ENCODE measurements around the gene TMEM256.
A peak's percentile ranks its signal among the peaks of the same experiment; 100 is the strongest.

Gene TMEM256

GRCh38 chr17:7438656-7439460, 35.0 kb upstream of the TMEM256 start:
- no peak overlapping the region for H3K27ac Mint-ChIP-seq (ENCODE audit: low read depth)
- peaks cover 19% of the 10 kb centered on the region for H3K36me3 Mint-ChIP-seq (ENCODE audit: insufficient read depth)
- DNase-seq (ENCODE audit: low spot score in 2 of 2) (no peak), ATAC-seq (replicated peaks; ENCODE audit: extremely low read depth, poor library complexity, severe bottlenecking) (no peak)
- no peaks in the 10 kb centered on the region for H3K9me3 Mint-ChIP-seq
- H3K4me3 Mint-ChIP-seq = peak overlapping the region; percentile 95
- H3K27me3 Mint-ChIP-seq = peaks cover 59% of the 10 kb centered on the region
- peaks cover 40% of the 10 kb centered on the region for H3K4me1 Mint-ChIP-seq

DNA sequence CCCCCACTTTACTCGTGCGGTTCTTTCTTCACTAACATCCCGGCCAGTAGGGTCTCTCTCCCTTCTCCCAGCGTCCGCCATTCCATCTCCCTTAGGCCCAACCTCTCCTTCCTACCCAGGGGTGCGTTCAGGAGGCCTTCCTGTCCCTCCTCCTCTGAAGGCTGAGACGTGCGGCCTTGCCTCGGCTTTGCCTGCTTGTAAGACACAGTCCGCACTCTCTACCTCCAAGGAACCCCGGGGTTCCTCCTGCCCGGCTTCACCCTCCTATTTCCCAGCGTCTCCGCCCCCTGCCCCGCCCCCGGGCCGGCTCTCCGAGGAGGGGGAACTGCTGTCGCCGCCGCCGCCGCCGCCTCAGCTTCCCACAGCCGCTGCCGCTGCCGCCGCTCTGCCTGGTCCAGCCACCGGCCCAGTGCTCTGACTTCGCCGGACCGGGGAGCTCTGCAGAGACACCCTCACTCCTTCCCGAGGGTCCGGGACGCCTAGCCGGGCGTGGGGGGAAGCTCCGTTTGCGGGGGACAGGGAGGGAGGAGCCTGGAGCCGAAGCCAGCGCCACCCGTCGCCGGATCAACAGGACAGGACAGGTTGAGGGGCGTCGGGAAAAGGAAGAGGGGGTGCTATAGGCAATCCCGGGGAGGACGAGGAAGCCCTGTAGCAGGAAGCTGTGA, 34.2 kb upstream of the TMEM256 start:
- DNase-seq (ENCODE audit: low spot score in 2 of 2) = no peak
- peaks cover 40% of the 10 kb centered on the region for H3K4me1 Mint-ChIP-seq

DNA sequence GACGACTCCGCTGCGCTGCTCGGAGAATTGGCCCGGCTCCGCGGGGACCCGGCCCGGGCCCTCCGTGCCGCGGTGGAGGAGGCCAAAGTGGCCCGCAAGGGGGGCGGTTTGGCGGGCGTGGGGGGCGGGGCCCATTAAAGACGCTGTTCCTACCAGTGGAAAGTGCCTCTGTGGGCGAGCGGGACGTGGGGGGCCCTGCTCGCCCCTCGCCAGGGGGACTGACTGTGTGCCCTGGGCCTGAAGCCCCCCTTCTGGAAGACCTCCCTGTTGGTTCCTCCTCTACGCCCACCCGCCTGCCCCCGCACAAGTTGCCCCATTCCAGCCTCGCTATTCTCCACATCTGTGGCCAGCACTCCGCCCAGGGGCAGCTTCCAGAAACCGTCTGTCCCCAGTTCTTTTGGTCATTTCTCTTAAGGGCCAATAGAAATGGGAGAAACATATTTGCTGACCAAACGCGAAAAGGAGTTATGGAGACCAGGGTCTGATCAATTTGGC, 33.5 kb upstream of the TMEM256 start:
- H3K9me3 Mint-ChIP-seq = no peaks in the 10 kb centered on the region
- DNase-seq (ENCODE audit: low spot score in 2 of 2) = no peak
- H3K4me1 Mint-ChIP-seq = peaks cover 40% of the 10 kb centered on the region
- H3K4me3 Mint-ChIP-seq = peak overlapping the region; percentile 95
- H3K27ac Mint-ChIP-seq (ENCODE audit: low read depth) = peak overlapping the region; percentile 89
- peaks cover 45% of the 10 kb centered on the region for H3K27me3 Mint-ChIP-seq
- H3K36me3 Mint-ChIP-seq (ENCODE audit: insufficient read depth) = peaks cover 19% of the 10 kb centered on the region
- ATAC-seq (replicated peaks; ENCODE audit: extremely low read depth, poor library complexity, severe bottlenecking) = no peak

More for the DNA sequence above, 34.2 kb upstream of the TMEM256 start:
- H3K36me3 Mint-ChIP-seq (ENCODE audit: insufficient read depth) = peaks cover 19% of the 10 kb centered on the region
- peak overlapping the region; percentile 95 for H3K4me3 Mint-ChIP-seq
- ATAC-seq (replicated peaks; ENCODE audit: extremely low read depth, poor library complexity, severe bottlenecking) = no peak
- peaks cover 52% of the 10 kb centered on the region for H3K27me3 Mint-ChIP-seq
- no peak overlapping the region for H3K27ac Mint-ChIP-seq (ENCODE audit: low read depth)
- no peaks in the 10 kb centered on the region for H3K9me3 Mint-ChIP-seq

DNA sequence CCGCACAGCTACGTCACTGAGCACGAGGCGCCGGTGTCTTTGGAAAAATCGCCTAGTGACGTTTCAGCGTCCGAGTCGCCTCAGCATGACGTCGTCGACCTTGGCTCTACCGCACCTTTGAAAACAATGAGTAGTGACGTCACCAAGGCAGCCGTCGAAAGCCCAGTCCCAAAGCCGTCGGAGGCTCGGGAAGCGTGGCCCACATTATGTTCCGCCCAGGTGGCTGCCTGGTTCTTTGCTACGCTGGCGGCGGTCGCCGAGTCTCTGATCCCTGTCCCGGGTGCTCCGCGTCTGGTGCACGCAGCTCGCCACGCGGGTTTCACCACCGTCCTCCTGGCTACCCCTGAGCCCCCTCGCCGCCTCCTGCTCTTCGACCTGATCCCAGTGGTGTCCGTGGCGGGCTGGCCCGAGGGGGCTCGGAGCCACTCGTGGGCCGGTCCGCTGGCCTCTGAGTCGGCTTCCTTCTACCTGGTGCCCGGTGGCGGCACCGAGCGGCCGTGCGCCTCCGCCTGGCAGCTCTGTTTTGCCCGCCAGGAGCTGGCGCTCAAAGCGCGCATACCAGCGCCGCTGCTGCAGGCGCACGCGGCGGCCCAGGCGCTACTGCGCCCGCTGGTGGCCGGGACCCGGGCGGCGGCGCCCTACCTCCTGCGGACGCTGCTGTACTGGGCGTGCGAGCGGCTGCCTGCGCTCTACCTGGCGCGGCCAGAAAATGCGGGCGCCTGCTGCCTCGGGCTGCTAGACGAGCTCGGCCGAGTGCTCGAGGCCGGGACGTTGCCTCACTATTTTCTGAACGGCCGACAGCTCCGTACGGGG, 32.9 kb upstream of the TMEM256 start:
- DNase-seq (ENCODE audit: low spot score in 2 of 2) (peak; percentile 69 to 74), ATAC-seq (replicated peaks; ENCODE audit: extremely low read depth, poor library complexity, severe bottlenecking) (peak; percentile 65)
- H3K36me3 Mint-ChIP-seq (ENCODE audit: insufficient read depth) = peaks cover 19% of the 10 kb centered on the region
- H3K4me3 Mint-ChIP-seq = peak overlapping the region; percentile 95
- peak overlapping the region; percentile 89 for H3K27ac Mint-ChIP-seq (ENCODE audit: low read depth)
- peaks cover 39% of the 10 kb centered on the region for H3K27me3 Mint-ChIP-seq
- H3K4me1 Mint-ChIP-seq = peaks cover 40% of the 10 kb centered on the region
- no peaks in the 10 kb centered on the region for H3K9me3 Mint-ChIP-seq

- peaks cover 40% of the 10 kb centered on the region for H3K4me1 Mint-ChIP-seq
- peak overlapping the region; percentile 95 for H3K4me3 Mint-ChIP-seq
- H3K9me3 Mint-ChIP-seq = no peaks in the 10 kb centered on the region
- ATAC-seq (replicated peaks; ENCODE audit: extremely low read depth, poor library complexity, severe bottlenecking) (peak; percentile 29), DNase-seq (ENCODE audit: low spot score in 2 of 2) (no peak)
- peaks cover 19% of the 10 kb centered on the region for H3K36me3 Mint-ChIP-seq (ENCODE audit: insufficient read depth)
- H3K27me3 Mint-ChIP-seq = peaks cover 30% of the 10 kb centered on the region
- peak overlapping the region; percentile 89 for H3K27ac Mint-ChIP-seq (ENCODE audit: low read depth)
Observed at GRCh38 chr17:7435676-7436555, 32.0 kb upstream of the TMEM256 start.

DNA sequence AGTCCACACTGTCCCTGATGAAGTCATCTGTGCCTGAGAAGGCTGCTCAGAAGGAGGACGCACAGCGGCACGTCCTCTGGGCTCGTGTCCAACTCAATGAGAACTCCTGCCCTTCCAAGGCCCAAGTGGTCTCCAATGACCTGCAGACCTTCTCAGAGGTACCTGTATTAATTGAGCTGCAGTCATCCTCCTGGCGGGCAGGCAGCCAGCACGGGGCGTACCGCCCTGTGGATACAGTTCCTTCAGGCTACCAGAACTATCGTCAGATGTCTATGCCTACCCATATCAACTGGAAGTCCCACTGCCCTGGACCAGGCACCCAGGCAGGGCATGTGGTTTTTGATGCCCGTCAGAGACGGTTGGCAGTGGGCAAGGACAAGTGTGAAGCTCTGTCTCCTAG, 28.4 kb upstream of the TMEM256 start:
- DNase-seq (ENCODE audit: low spot score in 2 of 2) (no peak), ATAC-seq (replicated peaks; ENCODE audit: extremely low read depth, poor library complexity, severe bottlenecking) (no peak)
- H3K4me1 Mint-ChIP-seq = peaks cover 13% of the 10 kb centered on the region
- H3K27me3 Mint-ChIP-seq = no peaks in the 10 kb centered on the region
- no peak overlapping the region for H3K27ac Mint-ChIP-seq (ENCODE audit: low read depth)
- peaks cover 14% of the 10 kb centered on the region for H3K36me3 Mint-ChIP-seq (ENCODE audit: insufficient read depth)
- H3K9me3 Mint-ChIP-seq = no peaks in the 10 kb centered on the region
- H3K4me3 Mint-ChIP-seq = no peak overlapping the region

DNA sequence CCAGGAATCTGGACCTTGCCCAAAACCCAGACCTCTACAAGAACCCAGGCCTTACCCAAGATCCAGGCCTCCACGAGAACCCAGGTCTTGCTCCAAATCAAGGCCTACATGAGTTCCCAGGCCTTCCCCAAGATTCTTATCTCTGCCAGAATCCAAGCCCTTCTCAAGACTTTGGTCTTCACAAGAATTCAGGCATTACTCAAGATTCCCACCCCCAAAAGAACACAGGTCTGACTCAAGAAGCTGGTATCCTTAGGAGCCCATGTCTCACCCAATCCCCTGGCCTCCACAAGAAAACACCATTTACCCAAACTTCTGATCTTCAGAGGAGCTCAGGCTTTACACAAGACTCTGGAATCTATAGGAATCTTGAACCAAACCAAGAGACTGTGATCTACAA, 27.3 kb upstream of the TMEM256 start:
- ATAC-seq (replicated peaks; ENCODE audit: extremely low read depth, poor library complexity, severe bottlenecking) = no peak
- no peak for DNase-seq (ENCODE audit: low spot score in 2 of 2)
- no peaks in the 10 kb centered on the region for H3K9me3 Mint-ChIP-seq
- H3K27ac Mint-ChIP-seq (ENCODE audit: low read depth) = no peak overlapping the region
- H3K27me3 Mint-ChIP-seq = no peaks in the 10 kb centered on the region
- H3K36me3 Mint-ChIP-seq (ENCODE audit: insufficient read depth) = peaks cover 8% of the 10 kb centered on the region
- no peak overlapping the region for H3K4me3 Mint-ChIP-seq
- peaks cover 4% of the 10 kb centered on the region for H3K4me1 Mint-ChIP-seq

DNA sequence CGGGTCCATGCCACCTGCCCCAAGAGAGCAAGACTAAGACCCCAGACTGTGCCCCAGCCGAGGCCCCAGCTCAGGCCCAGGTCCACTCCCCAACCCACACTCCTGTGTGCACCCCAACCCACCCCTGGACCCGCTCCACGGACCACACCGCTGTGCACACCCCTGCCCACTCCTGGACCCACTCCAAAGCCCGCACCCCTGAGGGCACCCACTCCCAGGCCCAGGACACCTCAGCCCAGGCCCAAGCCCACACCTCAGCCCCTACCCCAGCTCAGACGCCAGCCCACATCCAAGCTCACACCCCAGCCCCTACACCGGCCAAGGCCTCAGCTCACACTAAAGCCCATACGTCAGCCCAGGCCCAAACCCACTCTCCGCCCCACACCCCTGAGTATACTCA, 25.8 kb upstream of the TMEM256 start:
- Mint-ChIP-seq H3K4me1 (no peaks in the 10 kb centered on the region), H3K36me3 (ENCODE audit: insufficient read depth) (peaks cover 4% of the 10 kb centered on the region), H3K27ac (ENCODE audit: low read depth) (no peak overlapping the region), H3K27me3 (no peaks in the 10 kb centered on the region), H3K4me3 (no peak overlapping the region), H3K9me3 (no peaks in the 10 kb centered on the region)
- DNase-seq (ENCODE audit: low spot score in 2 of 2) (no peak), ATAC-seq (replicated peaks; ENCODE audit: extremely low read depth, poor library complexity, severe bottlenecking) (no peak)

GRCh38 chr17:7428557-7428956, 24.7 kb upstream of the TMEM256 start, which contains the start of gene SPEM3:
SPEM3 (plus strand) TSS chr17:7428857; CDS start chr17:7428903, 46 bp downstream.
- Mint-ChIP-seq H3K9me3 (no peaks in the 10 kb centered on the region), H3K27ac (ENCODE audit: low read depth) (no peak within 1 kb of the TSS), H3K27me3 (no peaks in the 10 kb centered on the region)

GRCh38 chr17:7427549-7427948, 23.7 kb upstream of the TMEM256 start:
- H3K9me3 Mint-ChIP-seq = no peaks in the 10 kb centered on the region
- H3K4me1 Mint-ChIP-seq = no peaks in the 10 kb centered on the region
- peaks cover 4% of the 10 kb centered on the region for H3K36me3 Mint-ChIP-seq (ENCODE audit: insufficient read depth)
- no peak for ATAC-seq (replicated peaks; ENCODE audit: extremely low read depth, poor library complexity, severe bottlenecking)
- no peak overlapping the region for H3K4me3 Mint-ChIP-seq
- no peak overlapping the region for H3K27ac Mint-ChIP-seq (ENCODE audit: low read depth)
- H3K27me3 Mint-ChIP-seq = no peaks in the 10 kb centered on the region
- no peak for DNase-seq (ENCODE audit: low spot score in 2 of 2)

More at GRCh38 chr17:7428557-7428956, 24.7 kb upstream of the TMEM256 start, which contains the start of gene SPEM3:
- no peaks in the 10 kb centered on the region for H3K4me1 Mint-ChIP-seq
- no peak for ATAC-seq (replicated peaks; ENCODE audit: extremely low read depth, poor library complexity, severe bottlenecking)
- H3K36me3 Mint-ChIP-seq (ENCODE audit: insufficient read depth) = peaks cover 4% of the 10 kb centered on the region
- H3K4me3 Mint-ChIP-seq = no peak within 1 kb of the TSS
- DNase-seq (ENCODE audit: low spot score in 2 of 2) = no peak

DNA sequence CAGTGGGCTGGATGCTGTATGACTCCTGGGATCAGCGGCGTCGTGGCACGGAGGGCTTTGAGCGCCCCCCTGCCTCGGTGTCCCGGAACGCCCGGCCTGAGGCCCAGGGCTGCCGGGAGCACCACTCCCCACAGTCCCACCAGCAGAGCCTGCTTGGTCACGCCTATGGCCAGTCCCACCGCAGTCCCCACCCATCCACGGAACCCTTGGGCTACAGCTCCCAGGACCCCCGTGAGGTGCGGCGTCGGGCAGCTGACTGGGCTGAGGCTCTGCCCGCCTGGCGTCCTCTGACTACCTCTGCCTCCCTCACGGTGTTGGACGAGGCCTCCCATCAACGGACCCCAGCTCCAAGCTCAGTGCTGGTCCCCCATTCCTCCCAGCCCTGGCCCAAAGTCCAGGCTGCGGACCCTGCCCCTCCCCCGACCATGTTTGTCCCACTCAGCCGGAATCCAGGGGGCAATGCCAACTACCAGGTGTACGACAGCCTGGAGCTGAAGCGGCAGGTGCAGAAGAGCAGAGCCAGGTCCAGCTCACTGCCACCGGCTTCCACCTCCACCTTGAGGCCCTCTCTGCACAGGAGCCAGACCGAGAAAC, 23.1 kb upstream of the TMEM256 start:
- no peaks in the 10 kb centered on the region for H3K9me3 Mint-ChIP-seq
- DNase-seq (ENCODE audit: low spot score in 2 of 2) (no peak), ATAC-seq (replicated peaks; ENCODE audit: extremely low read depth, poor library complexity, severe bottlenecking) (no peak)
- peaks cover 4% of the 10 kb centered on the region for H3K36me3 Mint-ChIP-seq (ENCODE audit: insufficient read depth)
- no peak overlapping the region for H3K27ac Mint-ChIP-seq (ENCODE audit: low read depth)
- H3K4me1 Mint-ChIP-seq = no peaks in the 10 kb centered on the region
- H3K4me3 Mint-ChIP-seq = no peak overlapping the region
- H3K27me3 Mint-ChIP-seq = no peaks in the 10 kb centered on the region

All from central memory CD8-positive, alpha-beta T cell (primary cell).